ENCODE data around the gene MED29.

Gene MED29

DNA sequence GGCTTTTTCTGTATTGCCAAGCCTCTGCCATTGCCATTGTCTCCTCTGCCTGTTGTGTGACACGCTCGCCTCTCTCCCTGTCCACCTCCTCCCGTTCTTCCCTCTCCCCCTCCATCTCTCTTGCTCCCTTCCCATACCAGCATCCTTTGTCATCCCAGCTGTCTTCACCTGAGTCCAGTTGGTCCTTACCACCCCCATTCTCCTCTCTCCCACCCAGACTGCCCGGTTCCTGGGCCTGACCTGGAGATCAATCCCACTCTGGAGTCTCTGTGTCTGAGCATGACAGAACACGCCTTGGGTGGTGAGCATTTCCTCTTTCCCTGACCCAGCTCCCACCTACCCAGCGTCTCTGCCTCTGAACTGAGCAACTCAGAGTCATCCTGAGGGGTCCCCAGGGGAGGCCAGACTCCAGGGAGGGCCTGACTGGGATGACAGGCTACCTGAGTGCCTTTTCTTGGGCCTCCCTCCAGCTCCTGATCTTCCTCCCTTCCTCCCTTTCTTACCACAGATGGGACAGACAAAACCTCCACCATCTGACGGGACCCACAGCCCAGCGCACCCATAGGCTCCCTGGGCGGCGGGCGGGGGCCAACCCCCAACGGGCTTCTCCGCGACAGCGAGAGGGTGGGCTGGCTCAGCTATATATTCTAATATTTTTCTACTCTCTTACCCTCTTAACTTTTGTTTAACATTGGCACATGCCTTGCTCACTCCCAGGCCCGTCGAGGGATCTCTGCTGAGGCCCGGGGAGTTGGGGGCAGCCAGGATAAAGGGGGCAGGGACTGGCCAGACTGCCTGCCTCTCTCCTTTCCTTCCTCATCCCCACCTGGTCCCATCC lies 8.0 kb upstream of the MED29 start:
- TF ChIP-seq TCF12 (IDR thresholded peaks at IDR 0.05; ENCODE audit: low read depth) (no peak), FOXM1 (IDR thresholded peaks at IDR 0.05; ENCODE audit: borderline replicate concordance, low read depth) (no peak), NFIC (IDR thresholded peaks at IDR 0.05) (no peak), TAF1 (IDR thresholded peaks at IDR 0.05; ENCODE audit: low read depth) (no peak), CREB1 (IDR thresholded peaks at IDR 0.05; ENCODE audit: low read depth) (no peak), EP300 (IDR thresholded peaks at IDR 0.05; ENCODE audit: borderline replicate concordance) (no peak)
- TF ChIP-seq, protein P1, sequence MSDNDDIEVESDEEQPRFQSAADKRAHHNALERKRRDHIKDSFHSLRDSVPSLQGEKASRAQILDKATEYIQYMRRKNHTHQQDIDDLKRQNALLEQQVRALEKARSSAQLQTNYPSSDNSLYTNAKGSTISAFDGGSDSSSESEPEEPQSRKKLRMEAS (IDR thresholded peaks at IDR 0.05) = no peak
- TF ChIP-seq, protein P2, sequence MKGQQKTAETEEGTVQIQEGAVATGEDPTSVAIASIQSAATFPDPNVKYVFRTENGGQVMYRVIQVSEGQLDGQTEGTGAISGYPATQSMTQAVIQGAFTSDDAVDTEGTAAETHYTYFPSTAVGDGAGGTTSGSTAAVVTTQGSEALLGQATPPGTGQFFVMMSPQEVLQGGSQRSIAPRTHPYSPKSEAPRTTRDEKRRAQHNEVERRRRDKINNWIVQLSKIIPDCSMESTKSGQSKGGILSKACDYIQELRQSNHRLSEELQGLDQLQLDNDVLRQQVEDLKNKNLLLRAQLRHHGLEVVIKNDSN (IDR thresholded peaks at IDR 0.05) = no peak
- TF ChIP-seq, protein P3, sequence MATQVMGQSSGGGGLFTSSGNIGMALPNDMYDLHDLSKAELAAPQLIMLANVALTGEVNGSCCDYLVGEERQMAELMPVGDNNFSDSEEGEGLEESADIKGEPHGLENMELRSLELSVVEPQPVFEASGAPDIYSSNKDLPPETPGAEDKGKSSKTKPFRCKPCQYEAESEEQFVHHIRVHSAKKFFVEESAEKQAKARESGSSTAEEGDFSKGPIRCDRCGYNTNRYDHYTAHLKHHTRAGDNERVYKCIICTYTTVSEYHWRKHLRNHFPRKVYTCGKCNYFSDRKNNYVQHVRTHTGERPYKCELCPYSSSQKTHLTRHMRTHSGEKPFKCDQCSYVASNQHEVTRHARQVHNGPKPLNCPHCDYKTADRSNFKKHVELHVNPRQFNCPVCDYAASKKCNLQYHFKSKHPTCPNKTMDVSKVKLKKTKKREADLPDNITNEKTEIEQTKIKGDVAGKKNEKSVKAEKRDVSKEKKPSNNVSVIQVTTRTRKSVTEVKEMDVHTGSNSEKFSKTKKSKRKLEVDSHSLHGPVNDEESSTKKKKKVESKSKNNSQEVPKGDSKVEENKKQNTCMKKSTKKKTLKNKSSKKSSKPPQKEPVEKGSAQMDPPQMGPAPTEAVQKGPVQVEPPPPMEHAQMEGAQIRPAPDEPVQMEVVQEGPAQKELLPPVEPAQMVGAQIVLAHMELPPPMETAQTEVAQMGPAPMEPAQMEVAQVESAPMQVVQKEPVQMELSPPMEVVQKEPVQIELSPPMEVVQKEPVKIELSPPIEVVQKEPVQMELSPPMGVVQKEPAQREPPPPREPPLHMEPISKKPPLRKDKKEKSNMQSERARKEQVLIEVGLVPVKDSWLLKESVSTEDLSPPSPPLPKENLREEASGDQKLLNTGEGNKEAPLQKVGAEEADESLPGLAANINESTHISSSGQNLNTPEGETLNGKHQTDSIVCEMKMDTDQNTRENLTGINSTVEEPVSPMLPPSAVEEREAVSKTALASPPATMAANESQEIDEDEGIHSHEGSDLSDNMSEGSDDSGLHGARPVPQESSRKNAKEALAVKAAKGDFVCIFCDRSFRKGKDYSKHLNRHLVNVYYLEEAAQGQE (IDR thresholded peaks at IDR 0.05; ENCODE audit: low read depth) = no peak

DNA sequence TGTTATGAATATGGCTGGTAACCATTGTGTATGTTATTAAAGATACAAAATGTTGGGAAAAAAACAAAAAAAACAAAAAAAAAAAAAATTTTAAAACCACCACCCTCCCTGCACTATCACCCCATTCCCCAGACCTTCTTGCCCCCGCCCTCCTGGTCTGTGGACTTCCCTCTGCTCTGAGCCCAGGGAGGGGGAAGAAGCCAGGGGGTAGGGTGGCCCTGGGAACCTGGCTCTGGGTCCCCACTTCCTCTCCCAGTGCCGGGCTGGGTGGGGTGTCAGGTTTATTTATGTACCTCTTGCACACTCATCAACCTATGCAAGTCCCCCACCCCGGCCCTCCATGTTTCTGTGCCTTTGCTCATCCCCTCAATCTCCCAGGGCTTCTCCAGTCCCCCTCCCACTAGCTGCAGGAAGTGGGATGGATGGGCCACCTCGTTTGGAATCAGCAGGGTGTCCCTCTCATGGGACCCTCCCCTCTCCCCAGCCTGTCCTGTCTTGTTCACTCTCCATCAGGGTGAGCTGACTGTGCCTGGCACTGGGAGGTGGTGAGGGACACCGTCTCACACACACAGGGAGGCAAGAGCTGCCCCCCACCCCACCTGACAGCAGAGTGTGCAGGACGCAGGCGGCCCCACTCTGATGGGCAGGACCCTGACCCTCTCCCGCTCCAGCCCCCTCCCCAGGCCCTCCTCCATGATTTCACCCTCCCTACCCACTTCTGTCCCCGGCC lies 6.2 kb upstream of the MED29 start:
- TF ChIP-seq YY1 (IDR thresholded peaks at IDR 0.05; ENCODE audit: low read depth) (no peak), FOXM1 (IDR thresholded peaks at IDR 0.05; ENCODE audit: borderline replicate concordance, low read depth) (no peak), TEAD4 (IDR thresholded peaks at IDR 0.05) (no peak), EGR1 (IDR thresholded peaks at IDR 0.05) (no peak), ZBTB7A (IDR thresholded peaks at IDR 0.05; ENCODE audit: low read depth) (no peak), TAF1 (IDR thresholded peaks at IDR 0.05; ENCODE audit: low read depth) (no peak), CEBPB (IDR thresholded peaks at IDR 0.05) (no peak), NFIC (IDR thresholded peaks at IDR 0.05) (no peak), TCF12 (IDR thresholded peaks at IDR 0.05; ENCODE audit: low read depth) (no peak), RAD21 (IDR thresholded peaks at IDR 0.05; ENCODE audit: low read depth) (no peak), CREB1 (IDR thresholded peaks at IDR 0.05; ENCODE audit: low read depth) (no peak), EP300 (IDR thresholded peaks at IDR 0.05; ENCODE audit: borderline replicate concordance) (no peak)
- TF ChIP-seq, protein P3 (IDR thresholded peaks at IDR 0.05; ENCODE audit: low read depth) = no peak
- TF ChIP-seq, protein P2 (IDR thresholded peaks at IDR 0.05) = no peak
- TF ChIP-seq, protein P1 (IDR thresholded peaks at IDR 0.05) = no peak

DNA sequence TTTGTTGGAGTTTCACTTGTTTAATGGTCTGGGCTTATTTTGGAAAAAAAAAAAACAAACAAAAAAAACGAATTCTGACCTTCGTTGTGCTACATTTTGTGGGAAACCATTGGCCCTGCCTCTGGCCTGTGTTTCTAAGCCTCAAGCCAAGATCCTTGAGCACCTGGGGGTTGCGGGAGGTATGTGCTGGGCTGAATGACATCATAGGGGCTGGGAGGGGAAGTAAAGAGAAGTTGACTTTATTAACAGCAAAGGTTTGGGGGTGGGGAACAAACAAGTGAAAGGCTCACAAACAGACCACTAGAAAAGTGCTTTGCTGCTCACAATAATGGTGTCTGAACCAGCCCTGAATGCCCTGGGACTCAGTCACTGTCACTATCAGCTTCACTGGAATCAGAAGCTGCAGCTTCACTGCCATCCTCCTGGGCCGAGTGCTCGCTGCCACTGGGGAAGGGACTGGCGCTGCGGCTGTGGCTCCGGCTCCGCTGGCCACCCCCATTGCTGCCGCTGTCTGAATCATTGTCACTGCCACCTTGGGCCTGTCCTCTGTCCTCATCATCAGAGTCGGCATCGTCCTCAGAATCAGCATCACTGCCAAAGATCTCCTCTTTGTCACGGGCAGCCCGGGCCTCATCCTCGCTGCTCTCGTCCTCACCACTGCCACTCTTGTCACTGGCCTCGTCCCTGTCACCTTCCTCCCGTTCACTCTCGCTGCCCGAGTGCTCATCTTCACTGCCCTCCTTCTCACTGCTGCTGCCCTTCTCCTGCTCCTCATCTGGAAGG lies 5.4 kb upstream of the MED29 start:
- TF ChIP-seq, protein P2 (IDR thresholded peaks at IDR 0.05) = no peak
- TF ChIP-seq TEAD4 (IDR thresholded peaks at IDR 0.05) (no peak), ZBTB7A (IDR thresholded peaks at IDR 0.05; ENCODE audit: low read depth) (no peak), CEBPB (IDR thresholded peaks at IDR 0.05) (no peak), NFIC (IDR thresholded peaks at IDR 0.05) (no peak)

DNA sequence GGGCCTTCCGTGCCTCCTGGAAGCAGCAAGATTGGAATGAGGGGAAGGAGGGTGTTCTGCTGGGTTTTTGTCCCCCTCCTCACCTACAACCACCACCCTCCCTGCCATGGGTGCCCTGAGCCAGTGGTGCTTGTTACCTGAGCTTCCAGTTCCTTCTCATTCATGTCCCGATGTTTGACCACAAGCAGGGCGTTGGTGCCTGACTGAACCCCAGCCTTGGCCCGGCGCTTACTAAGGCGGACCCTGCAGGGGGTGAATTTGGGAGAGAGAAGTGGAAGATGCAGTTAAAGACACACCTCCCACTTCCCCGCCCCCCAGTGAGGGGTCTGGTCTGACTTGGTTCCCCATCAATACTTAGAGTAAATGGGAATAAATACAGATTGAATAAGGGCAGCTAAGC lies 4.6 kb upstream of the MED29 start:
- TF ChIP-seq, protein P1 (IDR thresholded peaks at IDR 0.05) = no peak
- no peak for TF ChIP-seq NFIC (IDR thresholded peaks at IDR 0.05)

DNA sequence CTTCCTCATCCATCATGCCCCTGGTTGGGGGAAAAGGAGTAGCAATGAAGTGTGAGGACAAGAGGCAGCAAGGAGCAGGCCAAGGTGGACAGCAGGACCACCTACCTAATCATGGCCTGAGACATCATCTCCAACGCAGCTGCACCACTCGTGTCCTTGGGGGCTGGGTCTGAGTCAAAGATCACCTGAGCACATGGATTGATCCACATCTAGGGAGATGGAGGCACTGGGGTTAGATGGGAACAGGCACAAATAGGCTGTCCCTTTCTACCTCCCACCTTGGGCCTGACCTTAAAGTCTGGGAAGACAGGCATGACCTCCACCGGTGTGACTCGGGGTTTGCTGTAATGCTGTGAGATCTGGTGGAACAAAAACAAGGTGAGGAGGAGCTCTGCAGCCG lies 2.5 kb upstream of the MED29 start:
- no peak for TF ChIP-seq YY1 (IDR thresholded peaks at IDR 0.05; ENCODE audit: low read depth)
- TF ChIP-seq CREB1 (IDR thresholded peaks at IDR 0.05; ENCODE audit: low read depth) = no peak
- no peak for TF ChIP-seq TAF1 (IDR thresholded peaks at IDR 0.05; ENCODE audit: low read depth)
- TF ChIP-seq EGR1 (IDR thresholded peaks at IDR 0.05) = no peak
- no peak for TF ChIP-seq TEAD4 (IDR thresholded peaks at IDR 0.05)
- TF ChIP-seq, protein P3 (IDR thresholded peaks at IDR 0.05; ENCODE audit: low read depth) = no peak
- TF ChIP-seq TCF12 (IDR thresholded peaks at IDR 0.05; ENCODE audit: low read depth) = no peak
- TF ChIP-seq NFIC (IDR thresholded peaks at IDR 0.05) = no peak
- TF ChIP-seq, protein P2 (IDR thresholded peaks at IDR 0.05) = no peak
- no peak for TF ChIP-seq ZBTB7A (IDR thresholded peaks at IDR 0.05; ENCODE audit: low read depth)
- TF ChIP-seq CEBPB (IDR thresholded peaks at IDR 0.05) = no peak
- no peak for TF ChIP-seq EP300 (IDR thresholded peaks at IDR 0.05; ENCODE audit: borderline replicate concordance)
- no peak for TF ChIP-seq FOXM1 (IDR thresholded peaks at IDR 0.05; ENCODE audit: borderline replicate concordance, low read depth)

All from Ishikawa (cell line).